Measurements from ENCODE around the gene MTFR2.
A peak's percentile ranks its signal among the peaks of the same experiment; 100 is the strongest.

MTFR2 gene

DNA sequence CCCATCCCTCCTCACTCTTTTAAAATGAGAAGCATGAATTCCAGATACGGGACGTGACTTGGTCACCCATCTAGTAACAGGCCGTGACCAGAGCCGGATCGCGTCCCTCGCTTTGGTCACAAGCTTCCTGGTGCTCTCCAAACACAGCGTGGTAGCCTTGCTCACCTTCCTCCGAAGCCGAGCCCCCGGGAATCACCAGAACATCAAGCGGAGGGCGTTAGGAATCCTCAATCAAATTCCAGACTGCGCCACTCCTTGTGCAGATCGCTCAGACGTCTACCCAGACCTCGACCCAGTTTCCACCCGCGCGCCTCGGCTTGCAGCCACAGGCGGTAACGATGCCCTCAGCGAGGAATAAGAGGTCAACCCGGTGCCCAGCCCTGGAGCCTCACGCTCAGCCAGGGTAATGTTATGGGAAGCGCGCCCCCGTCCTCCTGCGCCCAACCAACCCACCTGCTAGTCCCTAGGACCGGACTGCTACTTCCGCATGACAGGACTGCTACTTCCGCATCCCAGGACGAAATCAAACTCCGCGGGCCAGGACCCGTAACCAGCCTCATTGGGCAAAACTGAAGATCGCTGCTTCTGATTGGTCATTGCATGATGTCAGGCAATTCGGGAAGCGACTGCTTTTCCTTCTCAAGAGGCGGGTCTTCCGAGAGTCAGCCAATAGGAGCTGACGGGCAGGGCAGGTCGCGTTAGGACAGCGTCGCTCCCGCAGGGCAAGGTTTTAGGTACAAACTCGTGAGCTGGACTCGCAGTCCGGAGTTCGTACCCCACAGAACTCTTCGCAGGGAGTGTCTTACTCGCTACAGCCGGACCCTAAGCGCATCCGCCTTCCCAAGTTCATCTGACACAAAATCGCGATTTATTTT lies at the start of gene MTFR2:
Gene MTFR2 (minus strand): TSS at position 501 of the 875 bp plus-strand sequence. CDS start 1,212 bp downstream, outside the sequence.
- DNase-seq: peak; percentile 99

DNA sequence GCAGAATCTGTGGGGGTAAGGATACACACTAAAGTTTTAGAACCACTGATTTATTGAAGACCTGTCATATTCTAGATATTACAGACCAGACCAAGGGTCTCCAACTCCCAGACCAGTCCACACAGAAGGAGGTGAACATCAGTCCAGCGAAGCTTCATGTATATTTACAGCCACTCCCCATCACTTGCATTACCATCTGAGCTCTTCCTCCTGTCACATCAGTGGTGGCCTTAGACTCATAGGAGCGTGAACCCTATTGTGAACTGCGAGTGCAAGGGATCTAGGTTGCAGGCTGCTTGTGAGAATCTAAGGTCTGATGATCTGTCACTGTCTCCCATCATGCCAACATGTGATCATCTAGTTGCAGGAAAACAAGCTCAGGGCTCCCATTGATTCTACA lies 44.5 kb upstream of the MTFR2 start:
- no peak for DNase-seq

DNA sequence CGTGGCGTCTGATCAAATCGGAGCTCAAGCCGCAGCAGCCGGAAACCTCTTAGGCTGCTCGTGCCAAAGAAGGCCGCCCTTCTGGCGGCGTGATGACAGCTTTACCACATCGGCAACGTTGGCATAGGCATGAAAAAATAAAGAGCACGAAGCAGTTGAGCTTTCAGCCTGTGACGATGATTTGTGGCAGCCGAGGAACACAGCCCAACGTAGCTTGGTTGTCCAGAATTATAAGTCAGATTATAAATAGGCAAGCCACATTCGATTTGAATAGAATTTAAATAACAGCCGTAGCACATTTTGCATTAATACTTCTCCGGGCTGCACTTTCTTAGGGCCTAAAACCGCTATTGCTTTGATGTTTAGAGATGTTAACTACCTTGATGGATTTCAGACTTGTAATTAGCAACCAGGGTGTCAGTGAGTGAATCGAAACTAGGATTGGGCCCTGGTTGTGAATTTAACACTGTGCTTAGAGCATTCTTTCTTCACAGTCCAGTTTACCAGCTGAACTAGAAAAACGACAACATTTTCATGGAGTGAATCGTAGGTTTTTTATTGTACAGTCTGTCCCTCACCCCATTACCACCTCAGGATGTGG lies 40.4 kb upstream of the MTFR2 start:
- DNase-seq: peak; percentile 89

DNA sequence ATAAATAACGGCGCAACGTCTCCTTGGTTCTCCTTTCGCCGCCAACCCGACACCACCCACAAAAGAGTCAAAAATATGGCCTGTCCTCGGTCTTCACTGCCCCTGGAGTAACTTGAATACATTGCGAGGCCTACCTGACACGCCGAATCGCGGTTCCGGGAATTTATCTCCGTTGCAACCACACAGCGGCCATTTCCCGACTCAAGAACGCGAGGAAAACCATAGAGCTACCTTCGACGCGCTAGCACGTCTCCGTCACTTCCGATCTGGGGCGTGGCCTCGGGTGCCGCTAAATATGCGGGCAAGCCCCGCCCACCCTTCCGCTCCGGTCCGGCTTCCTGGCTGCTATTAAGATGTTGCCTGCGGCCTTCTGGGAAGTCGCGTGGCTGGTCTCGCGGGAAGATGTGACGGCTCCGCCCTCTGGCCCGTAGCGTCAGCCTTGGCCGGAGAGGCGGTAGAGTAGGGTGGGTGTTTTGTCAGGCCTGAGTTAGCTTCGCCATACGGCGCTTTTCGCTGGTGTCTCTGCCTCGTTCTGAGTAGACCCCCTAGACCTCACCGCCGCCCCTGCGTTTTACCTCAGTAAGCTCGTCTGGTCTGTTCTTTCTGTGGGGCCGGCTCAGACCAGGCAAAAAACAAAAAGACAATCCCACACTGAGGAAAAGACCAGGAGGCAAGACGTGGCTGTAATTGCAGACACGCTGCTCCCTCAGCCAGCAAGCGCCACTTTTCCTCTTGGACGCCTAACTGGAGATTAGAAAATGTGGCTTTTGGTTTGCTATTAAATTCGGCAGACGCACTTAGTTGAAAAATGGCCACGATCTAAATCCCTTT lies 39.7 kb upstream of the MTFR2 start, which contains the start of gene BCLAF1:
Gene BCLAF1 (minus strand): TSS at position 268 of the 831 bp plus-strand sequence. CDS start 9,980 bp downstream, outside the sequence.
- DNase-seq: peak; percentile 100

DNA sequence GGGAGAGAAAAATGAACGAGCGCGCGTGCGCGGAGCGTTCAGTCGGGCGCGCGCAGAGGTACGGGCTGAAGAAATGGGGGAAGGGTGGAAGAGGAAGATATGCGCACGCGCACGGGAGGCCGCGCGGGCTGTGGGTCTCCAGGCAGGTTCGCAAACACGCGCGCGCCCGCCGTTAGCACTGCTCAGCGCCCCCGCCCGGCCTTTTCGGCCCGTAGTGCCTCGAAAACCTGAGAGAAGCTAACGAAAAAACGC lies 39.1 kb upstream of the MTFR2 start:
- DNase-seq: peak; percentile 96

DNA sequence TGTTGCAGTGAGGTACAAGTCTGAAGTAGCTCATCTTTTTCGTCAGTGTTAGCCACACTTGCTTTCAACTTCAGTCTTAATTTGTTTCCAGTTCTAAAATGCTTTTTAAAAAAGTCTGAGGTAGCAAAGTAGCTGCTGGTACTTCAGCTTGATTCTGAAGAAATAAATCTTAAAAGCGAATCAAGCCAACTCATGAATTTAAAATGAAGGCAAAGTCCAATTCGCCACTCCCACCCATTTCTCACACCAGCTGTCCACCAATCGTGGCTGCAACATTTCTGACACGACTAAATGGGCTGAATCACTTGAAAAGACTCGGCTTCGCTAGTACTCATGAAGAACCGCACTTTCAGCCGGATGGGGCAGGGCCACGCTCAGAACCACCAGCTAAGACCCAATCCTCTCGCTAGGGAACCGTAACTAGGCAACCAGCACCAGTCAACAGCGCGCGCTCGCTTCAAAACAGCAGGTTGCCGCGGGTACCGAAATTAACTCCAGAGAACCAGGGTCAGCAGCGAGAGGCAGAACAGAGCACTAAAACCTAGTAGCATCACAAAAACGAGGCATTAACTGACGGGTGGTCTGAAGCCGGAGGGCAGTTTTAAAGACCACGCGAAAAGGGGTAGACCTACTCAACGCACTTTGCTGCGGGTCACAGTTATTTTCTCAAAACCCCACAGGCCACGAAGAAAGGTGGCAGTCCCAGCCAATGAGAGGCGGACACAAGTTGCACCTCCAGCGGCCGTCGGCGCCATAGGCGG lies 38.6 kb upstream of the MTFR2 start:
- DNase-seq: peak; percentile 78

DNA sequence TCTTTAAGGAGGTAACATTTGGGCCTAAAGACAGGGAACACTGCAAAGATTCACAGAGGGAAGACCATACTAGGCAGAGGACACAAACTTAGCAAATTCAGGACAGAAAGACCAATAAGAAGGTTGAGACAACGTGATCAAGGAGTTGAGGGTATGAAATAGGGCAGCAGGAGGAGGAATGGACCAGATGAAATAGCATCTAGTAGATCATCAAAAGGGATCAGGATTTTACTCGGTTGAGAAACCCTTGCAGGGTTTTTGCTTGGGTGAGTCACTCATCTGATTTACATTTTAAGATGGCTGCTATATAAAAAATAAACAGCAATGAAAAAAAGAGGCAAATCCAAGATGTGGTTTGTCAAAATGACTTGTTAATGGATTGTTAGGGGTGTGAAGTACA lies 34.8 kb upstream of the MTFR2 start:
- DNase-seq: peak; percentile 30

DNA sequence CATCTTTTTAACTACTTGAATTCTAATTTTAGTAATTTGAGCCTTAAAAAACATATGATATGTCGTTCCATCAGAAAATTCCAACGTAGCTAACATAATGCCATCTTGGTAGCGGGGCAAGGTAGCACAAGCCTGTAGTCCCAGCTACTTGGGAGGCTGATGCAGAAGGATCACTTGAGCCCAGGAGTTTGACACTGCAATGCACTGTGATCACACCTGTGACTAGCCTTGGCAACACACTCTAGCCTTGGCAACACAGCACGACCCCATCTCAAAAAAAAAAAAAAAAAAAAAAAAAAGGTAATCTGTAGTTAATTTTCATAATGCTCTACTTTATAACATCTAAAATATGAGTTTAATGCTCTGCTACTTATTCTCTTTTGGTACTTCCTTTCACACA lies 32.8 kb upstream of the MTFR2 start:
- no peak for DNase-seq

DNA sequence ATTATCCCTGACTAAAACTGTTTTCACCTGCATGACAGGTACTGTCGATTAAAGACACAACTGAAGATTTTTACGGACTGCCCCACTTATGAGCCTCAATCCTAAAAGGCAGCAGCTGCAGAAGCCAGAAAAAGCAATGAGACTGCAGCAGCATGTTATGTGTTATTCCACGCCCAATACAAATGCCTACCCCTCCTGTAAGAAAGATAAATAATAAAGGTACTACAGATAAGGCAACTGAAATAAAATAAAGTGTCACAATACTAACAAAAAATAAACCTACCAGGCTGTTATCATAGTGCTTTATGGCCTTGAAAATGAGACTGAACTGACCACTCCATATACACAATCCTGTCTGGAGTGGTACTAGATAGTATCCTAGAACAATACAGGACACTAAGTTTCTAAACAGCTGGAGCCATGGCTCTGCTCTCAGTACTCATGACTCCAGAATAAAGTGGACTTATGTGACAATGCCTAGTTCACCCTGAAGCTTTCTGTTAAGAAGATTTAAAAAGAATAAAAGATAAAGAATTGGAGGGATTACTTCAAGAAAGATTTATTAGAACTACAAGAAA lies 30.0 kb upstream of the MTFR2 start:
- DNase-seq: no peak

DNA sequence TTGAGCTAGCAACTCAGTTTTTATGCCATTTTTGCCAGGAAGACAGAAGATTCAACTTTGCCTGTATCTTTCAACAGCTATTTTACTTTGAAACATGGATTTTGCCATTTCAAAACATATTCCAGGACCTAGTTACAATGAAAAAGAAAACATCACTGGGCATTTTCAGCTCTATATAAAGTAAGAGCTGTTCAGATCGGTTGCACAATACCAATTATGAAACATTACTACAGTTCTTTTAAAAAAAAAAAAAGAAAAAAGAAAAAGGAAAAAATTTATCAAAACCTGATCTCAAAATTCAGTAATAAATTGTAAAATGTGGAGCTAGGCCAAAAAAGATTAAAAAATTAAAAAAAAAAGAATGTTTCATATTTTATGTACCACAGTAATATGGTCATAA lies 24.0 kb upstream of the MTFR2 start:
- no peak for DNase-seq

DNA sequence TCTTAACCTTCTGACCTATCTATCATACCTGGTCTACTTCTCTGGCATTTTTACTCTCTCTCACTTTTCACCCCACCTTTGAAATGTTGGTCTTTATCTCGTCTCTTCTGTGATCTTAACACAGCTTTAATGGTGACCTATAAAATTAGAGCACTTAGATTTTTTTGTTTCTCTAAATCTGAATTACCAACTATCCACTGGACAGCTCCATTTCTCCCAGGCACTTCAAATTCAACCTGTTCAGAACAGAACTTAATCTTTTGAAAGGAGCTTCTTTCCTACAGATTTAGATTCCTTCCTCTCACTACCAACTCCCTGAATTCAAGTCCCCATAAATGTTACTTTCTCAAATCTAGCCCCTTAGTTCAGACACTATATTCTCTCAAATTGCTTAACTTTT lies 15.0 kb upstream of the MTFR2 start:
- DNase-seq: no peak

DNA sequence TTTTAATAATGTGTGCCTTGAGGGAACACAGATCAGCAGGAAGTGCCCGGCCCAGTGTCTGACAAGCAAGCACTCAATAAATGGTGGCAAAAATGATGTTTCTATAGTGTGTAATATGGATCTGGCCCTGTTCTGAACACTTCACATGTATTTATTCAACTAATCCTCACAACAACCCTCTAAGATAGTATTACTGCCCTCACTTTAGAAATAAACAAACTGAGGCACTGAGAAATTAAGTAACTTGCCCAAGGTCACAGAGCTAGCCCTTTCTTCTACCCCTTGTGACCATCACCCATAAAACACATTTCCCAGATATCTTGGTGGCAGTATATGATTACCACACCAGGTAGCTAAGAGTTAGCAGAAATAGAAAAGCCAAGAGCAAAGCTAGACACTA lies 12.8 kb upstream of the MTFR2 start:
- no peak for DNase-seq

DNA sequence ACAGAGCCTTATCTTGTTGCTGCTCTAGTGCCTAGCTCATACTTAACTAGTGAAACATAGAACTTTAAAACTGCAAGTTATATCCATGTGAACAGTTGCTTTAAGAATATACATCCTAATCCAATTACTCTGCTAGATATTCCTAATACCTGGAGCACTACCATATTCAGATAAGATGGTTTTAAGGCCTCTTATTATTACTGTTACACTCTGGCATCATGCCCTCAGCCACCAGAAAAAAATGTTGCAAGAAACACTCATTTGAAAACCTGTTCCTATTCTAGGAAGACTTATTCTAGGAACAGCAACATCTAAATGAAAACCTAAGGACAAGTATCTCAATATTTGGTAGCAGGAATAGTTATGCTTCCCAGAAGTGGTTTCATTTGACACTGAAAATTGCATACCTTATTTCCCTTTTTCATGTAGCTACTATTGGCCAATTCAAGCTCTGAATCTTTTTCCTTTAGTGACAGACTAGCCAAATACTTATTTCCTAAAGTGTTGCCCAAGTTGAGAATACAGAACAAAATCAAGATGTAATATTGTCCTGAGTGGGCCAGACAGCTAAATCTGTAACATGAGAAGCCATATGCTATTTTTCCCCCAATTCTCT lies 4.8 kb upstream of the MTFR2 start:
- DNase-seq: peak; percentile 52

DNA sequence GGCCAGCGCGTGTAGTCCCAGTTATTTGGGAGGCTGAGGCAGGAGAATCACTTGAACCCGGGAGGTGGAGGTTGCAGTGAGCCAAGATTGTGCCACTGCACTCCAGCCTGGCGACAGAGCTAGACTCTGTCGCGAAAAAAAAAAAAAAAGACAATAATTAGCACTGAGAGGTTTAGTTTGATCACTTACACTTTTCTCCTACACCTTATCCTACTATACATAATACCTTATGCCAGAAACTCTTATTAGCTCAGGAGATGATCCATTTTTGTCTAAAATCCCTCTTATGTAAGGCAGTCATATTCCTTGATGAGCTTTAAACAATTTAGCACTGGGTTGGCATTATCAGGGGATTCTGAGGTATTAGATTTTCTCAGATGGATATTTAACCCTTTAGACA lies 3.6 kb upstream of the MTFR2 start:
- DNase-seq: no peak

DNA sequence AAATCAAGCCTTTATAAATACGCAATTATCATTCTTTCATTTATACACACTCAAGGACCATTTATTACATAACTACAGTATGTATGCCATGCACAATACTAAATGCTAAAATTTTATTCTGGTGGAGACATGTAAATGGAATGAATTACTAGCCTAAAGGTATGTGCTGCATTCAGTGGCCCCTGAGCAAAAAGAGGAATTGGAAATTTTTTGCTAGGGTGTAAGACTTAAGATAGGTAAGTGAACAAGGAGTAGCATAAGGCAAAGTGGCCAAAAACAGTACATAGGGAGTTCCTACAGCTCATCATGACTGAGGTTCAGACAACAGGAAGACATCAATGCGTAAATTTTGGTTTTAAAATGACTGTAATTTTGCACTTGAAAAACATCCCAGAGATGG lies 2.3 kb upstream of the MTFR2 start:
- peak; percentile 41 for DNase-seq

DNA sequence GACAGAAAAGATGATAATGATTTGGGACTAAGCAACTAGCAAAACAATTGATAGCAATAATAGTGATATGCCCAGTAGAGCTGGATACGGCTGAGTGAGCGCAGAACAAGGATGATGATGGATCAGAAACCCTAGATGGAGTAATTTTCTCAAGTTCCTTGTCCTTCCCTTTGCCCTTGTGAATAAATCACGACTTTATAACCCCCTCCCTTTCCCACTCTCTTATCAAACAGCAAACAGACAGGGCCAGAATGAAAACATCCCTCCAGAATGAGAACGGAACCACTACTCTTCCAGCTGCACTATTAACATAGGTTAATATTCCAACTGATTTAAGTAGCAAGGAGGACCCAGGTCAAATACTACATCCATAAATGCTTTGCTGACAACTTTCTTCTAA lies 1.3 kb upstream of the MTFR2 start:
- DNase-seq: peak; percentile 77

DNA sequence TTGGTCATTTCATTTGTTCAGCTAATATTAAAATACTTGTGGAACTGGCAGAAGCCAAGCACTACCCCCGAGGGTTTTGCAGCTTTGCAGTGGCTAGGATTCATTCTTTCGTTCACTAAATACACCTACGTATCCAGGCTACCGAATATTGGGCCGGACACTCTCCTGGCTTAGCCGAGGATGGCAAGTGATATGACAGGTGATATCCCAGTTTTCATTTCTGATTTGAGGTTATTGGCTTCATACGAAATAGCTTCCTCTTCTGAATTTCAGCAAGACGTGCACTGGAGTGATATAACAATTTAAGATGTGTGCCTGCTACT lies 536 bp upstream of the MTFR2 start:
- DNase-seq: peak; percentile 81

DNA sequence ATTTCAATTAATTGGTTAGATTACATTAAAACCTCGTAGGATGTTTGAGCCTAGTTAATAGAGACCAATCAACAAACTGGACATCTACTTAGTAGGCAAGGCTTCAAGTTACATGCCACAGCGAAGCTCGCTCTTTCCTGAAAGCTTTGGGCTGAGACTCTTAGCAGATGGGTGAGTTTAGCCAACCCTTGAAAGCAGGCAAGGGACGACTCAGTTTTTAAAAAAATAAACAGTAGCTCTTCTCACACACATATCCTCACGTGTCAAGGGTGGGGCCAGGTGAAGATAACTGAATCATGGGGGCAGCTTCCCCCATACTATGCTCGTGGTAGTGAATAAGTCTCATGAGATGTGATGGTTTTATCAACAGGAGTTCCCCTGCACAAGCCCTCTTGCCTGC lies 775 bp downstream of the MTFR2 start:
- DNase-seq: no peak

DNA sequence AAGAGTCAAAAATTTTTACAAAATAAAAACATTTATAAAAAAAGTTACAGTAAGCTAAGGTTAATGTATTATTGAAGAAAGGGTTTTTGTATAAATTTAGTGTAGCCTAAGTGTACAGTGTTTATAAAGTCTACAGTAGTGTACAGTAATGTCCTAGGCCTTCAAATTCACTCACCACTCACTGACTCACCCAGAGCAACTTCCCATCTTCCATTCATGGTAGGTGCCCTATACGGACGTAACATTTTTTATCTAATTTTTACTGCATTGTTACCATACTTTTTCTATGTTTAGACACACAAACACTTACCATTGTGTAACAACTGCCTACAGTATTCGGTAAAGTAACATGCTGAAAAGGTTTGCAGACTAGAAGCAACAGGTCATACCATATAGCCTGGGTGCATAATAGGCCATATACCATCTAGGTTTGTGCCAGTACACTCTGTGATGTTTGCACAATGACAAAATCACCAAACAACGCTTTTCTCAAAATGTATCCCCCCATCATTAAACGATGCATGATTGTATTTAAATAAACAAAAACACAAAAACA lies 6.0 kb downstream of the MTFR2 start:
- DNase-seq: no peak

DNA sequence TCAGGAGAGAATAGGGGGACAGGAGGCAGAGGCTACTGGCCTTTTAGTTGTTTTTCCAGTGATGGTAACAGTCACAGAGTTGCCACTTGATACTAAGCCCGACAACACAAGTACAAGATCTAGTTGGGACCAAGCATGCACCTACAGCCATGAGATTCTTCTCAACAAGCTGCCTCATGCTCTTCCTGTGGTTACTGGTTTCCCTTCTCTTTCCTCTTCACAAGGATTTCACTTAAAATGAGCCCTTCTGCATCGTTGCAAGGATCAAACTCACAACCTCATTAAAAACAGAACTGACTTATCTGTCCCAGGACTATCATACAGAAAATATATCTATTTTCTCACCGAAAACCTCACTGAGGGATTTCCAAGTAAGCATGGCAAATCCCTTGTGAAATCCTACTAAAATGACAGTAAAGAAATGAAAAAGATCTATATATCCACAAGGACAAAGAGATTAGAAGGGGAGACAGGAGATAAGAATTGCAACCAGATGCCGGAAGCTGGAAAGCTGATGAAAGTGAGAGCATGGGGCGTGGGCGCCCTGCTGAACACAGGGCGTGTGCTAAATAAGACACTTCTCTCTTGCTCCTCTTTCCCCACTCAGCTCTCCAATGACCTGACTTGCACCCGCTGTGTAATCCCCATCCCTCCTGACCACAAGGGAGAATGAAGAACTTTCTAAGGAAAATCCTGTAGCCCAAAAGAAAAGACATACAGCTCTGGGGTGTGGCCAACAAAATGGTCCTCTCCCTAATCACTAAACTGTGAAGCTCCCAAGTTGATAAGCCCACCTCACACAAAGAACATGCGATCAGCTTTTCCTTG lies 13.4 kb downstream of the MTFR2 start:
- DNase-seq: peak; percentile 88

DNA sequence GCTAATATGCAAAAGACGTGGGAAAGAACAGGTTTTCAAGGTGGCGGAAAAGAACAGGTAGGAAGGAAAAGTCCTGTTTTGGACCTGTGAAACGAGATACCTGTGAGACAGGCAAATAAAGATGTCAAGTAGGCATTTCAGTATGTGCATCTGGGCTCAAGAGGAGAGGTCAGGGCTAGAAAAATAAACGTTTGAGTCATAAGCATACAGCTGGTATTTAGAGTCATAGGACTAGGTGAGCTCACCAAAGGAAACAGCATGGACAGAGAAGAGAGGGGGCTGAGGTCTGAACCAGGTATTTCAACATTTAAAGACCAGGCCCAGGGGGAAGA lies 14.9 kb downstream of the MTFR2 start:
- DNase-seq: no peak
